GM18951 (cell line): ENCODE results near the gene ARHGEF16.

Experiments used
- POLR2A ChIP-seq: IDR thresholded peaks from 4 replicates; pipeline ENCODE4 v1.6.1; 2011; ENCODE audit warnings: mild to moderate bottlenecking; ENCODE audit not compliant: insufficient read length, insufficient read depth; ENCODE audit errors: extremely low read depth
- in situ Hi-C: fragments of 300-500 bp; cut with MboI; formaldehyde crosslinking; loops from one replicate; pipeline ENCODE4 v1.12.0; 2022; ENCODE audit warnings: low sequenced_read_pairs, mixed read lengths, inconsistent platforms; ENCODE audit not compliant: unreplicated experiment

ARHGEF16 gene

DNA sequence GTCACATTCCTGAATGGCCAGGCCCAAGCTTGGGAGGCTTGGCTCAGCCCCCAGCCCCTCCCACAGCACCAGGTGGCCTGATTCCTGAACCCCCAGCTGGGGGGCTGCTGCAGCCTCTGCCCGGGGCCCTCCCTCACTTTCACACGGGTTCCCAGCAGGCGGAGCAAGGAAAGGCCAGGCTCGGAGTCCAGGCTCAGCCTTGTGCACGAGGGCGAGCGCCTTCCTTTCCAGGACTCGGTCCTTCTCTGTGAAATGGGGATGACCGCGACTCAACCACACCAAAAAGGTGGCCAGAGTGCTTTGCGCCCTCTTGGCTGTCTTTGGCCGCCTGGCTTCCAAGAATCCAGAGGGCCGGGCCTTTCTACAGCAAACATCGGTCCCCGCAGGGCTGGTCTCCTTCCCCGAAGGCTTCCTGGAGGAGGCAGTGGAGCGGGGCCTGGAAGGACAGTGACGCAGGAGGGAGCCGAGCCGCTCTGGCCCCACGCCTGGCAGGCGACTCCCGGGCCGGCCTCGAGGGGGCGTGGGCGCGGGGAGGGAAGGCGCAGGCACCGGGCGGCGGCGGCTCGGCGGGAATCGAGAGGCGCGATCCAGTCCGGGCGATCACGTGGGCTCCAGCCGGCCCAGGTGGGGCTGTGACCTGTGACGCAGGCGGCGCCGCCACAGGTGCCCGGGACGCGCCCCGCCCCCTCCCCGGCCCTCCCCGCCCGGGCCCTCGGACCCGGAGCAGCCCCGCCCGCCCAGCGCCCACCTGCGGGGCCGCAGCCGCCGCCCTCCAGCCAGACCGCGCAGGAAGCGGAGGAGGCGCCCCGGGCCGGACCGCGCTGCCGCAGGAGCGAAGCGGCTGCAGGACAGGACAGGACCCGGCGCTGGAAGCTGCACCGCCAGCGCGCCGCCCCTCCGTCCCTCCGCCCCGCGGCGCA, at the start of gene ARHGEF16:
Gene ARHGEF16 (plus strand): TSS at position 775 of the 920 bp plus-strand sequence. CDS start 8,420 bp downstream, outside the sequence.
- in situ Hi-C loops, result no loop called here
- no peak for TF ChIP-seq POLR2A

DNA sequence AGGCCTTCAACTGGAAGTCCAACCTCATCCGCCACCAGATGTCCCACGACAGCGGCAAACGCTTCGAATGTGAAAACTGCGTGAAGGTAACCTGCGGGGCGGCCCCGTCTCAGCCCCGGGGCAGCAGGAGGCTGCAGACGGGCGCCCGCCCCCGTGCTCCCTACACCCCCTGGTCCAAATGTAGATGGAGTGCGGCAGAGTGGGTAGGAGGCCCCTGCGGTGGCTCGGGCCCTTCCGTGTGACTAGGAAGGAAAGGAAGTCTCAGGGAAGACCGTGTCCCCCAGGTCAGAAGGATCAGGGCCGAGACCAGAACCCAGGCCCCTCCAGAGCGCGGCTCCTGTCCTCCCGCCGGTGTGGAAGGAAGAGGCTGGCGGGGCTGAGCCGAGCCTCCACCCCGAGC, 49.7 kb upstream of the ARHGEF16 start:
- TF ChIP-seq POLR2A, result no peak
- in situ Hi-C loops, result no loop called here

DNA sequence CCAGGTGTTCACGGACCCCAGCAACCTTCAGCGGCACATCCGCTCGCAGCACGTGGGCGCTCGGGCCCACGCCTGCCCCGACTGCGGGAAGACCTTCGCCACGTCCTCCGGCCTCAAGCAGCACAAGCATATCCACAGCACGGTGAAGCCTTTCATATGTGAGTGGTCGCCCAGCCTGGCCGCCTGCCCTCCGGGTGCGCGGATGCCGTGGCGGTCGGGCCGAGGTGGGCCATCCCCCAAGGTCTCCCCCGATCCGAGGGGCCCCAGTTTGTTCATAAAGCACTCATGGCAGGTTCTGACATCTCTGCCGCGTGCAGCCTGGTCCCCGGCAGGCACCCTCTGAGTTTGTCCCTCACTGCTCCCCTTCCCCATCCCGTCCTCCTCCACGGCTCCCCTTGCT, 49.0 kb upstream of the ARHGEF16 start:
- in situ Hi-C loops, result no loop called here
- TF ChIP-seq POLR2A, result no peak

DNA sequence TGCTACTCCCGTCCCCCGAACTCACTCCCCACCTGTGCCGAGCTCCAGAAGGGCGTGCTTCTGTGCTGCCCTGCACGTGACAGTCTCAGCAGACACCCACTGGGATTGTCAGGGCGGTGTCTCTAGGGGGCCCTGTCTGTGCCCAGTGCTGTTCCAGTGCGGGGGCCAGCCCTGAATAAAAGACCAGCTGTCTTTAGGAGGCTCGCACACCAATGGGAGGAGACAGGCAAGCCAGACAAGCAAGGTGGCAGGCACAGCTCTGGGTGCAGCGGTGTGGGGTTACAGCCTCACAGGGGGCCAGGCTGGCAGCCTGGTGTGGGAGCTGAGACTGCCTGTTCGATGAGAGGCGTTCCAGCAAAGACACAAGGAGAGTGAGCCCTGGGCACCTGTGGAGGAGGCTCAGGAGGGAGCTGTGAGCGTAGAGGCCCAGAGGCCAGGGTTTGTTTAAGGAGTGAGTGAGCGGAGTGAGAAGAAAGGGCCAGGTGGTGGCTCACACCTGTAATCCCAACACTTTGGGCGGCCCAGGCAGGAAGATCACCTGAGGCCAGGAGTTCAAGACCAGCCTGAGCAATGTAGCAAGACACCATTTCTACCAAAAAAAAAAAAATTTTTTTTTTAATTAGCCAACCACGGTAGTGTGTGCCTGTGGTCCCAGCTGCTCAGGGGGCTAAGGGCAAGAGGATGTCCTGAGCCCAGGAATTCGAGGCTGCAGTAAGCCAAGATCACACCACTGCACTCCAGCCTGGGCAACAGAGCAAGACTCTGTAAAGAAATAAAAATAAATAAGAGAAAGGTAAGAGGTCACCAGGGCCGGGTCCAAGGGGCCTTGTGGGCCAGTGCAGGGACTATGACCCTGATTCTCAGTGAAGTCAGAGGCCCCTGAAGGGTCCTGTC, 48.2 kb upstream of the ARHGEF16 start:
- no peak for TF ChIP-seq POLR2A
- in situ Hi-C loops, result no loop called here

DNA sequence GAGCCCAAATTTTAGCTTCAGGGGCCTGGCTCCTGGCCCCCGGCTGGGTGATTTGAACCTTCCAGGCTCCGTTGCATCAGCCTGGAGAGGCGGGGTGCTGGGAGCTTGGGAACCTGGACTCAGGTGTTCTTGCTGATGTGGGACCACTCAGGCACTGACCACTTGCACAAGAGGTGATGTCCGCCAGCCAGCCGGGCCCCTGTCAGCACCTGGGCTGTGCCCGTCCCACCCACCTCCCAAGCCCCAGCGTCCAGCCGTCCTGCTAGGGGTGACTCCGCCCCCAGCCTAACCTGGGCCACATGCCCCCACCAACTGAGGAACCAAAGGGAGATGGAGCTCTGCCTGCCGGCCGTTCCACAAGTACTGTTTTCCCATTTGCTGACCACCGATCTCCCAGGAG, 47.4 kb upstream of the ARHGEF16 start:
- in situ Hi-C loops, result no loop called here
- no peak for TF ChIP-seq POLR2A

DNA sequence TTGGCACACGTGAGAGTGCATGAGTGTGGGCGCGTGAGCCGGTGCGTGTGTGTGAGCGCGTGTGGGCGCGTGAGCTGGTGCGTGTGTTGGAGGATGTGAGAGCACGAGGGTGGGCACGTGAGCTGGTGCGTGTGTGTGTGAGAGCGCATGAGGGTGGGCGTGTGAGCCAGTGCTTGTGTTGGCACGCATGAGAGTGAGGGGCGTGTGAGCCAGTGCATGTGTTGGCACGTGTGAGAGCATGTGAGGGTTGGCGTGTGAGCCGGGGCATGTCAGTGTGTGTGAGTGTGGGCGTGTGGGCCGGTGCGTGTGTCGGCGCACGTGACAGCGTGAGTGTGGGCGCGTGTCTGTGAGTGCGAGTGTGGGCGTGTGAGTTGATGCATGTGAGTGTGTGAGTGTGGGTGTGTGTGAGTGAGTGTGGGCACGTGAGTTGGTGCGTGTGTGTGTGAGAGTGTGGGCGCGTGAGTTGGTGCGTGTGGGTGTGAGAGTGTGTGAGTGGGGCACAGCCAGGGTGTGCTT, 45.7 kb upstream of the ARHGEF16 start:
- TF ChIP-seq POLR2A, result no peak
- in situ Hi-C loops, result no loop called here

DNA sequence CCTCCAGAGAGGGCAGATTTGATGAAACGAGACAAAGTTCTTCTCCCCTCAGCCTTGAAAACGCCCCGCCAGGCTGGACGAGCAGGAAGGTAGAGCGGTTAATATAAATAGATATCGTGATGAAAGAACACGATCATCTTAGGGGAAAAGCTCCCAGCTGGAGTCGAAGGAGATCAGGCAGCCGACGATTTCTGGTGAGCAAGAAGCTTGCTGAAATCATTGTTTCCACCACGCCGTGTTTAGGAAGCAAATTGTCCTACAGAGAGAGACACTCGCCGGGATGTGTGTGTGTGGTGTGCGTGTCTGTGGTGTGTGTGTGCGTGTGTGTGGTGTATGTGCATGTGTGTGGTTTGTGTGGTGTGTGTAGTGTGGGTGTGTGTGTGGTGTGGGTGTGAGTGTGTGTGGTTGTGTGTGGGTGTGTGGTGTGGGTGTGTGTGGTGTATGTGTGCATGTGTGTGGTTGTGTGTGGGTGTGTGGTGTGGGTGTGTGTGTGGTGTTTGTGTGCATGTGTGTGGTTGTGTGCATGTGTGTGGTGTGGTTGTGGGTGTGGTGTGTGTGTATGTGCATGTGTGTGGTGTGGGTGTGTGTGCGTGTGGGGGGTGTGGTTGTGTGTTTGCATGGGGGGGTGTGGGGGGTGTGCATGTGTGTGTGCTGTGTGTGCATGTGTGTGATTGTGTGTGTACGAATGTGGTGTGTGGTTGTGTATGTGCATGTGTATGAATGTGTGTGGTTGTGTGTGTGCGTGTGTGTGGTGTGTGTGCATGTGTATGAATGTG, 44.9 kb upstream of the ARHGEF16 start:
- in situ Hi-C loops, result no loop called here
- no peak for TF ChIP-seq POLR2A

DNA sequence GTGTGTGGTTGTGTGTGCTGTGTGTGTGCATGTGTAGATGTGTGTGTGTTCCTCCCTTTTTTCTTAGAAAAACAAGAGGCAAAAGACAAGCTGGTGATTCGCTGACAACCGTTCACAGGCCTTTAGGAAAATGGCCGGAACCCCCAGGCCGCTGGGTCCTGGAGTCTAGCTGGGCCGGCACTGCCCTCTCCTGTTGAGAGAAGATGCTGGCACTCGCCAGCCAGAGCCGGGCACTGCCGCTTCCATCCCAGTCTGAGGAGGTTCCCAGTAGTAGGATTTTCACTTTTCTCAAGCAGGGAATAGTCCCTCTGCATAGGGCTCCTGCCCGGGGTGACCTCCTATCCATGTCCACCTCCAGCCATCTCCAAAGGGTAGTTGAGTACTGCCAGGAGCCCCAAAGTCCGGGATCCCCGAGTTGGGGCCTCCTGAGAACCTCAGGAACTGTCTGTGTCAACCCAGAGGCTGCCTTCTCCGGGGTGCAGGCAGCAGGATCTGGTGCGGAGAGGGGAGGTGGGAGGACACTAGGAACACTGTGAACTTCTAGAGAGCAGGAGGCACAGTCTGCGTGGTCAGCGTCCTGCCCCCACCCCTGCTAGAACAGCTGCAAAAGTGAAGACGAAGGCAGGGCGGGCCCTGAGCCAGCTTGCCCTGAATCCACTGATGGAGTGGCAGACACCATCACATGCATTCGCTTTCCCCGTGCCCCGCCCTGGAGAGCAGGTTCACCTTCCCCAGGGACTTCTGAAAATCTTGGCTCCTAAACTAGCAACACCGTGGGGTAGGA, 44.1 kb upstream of the ARHGEF16 start:
- in situ Hi-C loops, result no loop called here
- no peak for TF ChIP-seq POLR2A

DNA sequence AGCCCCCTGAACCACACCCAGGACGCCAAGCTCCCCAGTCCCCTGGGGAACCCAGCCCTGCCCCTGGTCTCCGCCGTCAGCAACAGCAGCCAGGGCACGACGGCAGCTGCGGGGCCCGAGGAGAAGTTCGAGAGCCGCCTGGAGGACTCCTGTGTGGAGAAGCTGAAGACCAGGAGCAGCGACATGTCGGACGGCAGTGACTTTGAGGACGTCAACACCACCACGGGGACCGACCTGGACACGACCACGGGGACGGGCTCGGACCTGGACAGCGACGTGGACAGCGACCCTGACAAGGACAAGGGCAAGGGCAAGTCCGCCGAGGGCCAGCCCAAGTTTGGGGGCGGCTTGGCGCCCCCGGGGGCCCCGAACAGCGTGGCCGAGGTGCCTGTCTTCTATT, 42.7 kb upstream of the ARHGEF16 start:
- in situ Hi-C loops, result no loop called here
- no peak for TF ChIP-seq POLR2A

DNA sequence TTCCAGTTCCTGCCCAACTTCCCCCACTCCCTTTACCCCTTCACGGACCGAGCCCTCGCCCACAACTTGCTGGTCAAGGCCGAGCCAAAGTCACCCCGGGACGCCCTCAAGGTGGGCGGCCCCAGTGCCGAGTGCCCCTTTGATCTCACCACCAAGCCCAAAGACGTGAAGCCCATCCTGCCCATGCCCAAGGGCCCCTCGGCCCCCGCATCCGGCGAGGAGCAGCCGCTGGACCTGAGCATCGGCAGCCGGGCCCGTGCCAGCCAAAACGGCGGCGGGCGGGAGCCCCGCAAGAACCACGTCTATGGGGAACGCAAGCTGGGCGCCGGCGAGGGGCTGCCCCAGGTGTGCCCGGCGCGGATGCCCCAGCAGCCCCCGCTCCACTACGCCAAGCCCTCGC, 42.1 kb upstream of the ARHGEF16 start:
- no peak for TF ChIP-seq POLR2A
- in situ Hi-C loops, result no loop called here

DNA sequence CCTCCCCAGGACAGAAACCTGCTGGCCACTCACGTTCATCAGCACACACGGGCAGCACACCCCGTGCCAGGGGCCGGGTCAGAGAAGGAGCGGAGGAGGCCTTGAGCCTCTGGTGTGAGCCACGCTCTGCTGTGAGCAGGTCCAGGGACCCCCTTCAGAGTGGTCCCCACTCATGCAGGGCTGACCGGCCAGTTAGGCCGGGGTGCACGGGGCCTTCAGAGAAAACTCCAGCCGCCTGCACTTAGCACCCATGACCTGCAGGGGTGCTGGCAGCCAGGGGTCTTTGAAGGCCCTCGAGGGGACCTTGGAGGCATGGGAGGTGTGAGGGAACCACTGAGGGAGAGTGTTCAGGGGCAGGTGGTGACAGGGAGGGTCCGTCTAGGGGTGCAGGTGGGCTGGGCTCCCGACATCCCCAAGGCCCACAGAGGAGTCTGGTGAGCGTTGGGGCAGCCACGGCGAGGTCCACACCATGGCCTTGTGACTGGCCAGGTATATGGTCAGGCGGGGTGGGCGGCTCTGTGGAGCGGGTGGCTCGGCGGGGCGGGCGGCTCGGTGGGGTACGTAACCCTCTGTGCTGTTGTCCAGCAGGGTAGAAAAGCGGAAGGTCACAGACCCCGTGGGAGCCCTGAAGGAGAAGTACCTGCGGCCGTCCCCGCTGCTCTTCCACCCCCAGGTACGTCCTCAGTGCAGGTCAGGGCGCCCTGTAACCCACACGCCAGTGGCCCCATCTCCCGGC, 40.3 kb upstream of the ARHGEF16 start:
- in situ Hi-C loops, result no loop called here
- no peak for TF ChIP-seq POLR2A

DNA sequence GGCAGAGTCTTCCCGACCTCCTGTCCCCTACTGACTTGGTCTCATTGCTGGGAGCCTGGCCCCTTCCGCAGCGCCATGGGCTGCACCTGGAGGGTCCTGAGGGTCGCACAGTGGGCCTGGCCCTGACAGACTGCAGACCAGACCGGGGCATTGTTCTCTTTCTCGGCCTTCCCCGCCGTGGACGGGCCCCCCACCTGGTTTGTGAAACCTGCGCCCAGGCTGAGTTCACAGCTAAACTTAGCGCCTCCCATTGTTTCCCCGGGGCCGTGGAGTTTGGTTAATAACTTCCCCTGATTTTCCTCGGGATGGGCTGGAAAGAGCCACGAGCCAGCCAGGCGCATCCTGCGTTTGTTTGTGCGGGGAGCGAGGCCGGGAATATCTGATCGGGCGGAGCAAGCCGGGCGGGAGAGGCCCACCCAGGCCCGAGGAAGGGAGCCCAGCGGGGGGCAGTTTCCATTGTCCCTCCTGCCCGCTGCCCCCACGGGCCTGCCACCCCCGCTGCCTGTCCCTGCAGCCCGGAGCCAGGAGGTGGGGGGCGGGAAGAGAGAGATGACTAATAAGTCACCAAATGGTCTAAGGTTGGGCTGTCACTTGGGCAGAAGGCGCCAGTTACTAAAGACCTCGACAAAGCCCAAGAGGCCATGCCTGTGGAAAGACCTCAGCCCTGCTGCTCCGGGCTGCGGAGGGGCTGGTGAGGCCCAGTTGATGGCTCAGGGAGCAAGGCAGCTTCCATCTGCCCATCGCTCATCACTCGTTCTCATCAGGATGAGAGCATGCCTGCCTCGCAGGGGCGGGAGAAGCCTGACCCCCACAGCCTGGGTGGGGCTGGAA, 39.0 kb upstream of the ARHGEF16 start:
- no peak for TF ChIP-seq POLR2A
- in situ Hi-C loops, result no loop called here
